HUES48 (cell line): Measurements from ENCODE around the gene LDB3.

Experiments
- H3K27ac ChIP-seq: one replicate; pipeline ENCODE4 v1.7.0; 2013; ENCODE audit warnings: low read depth, low read length, inconsistent platforms
- H3K27me3 ChIP-seq: 2 replicates; pipeline ENCODE4 v1.6.1; 2013; ENCODE audit warnings: mild to moderate bottlenecking, low read length; ENCODE audit not compliant: control insufficient read depth, insufficient read depth
- H3K36me3 ChIP-seq: 2 replicates; pipeline ENCODE4 v1.6.1; 2013; ENCODE audit warnings: low read length; ENCODE audit not compliant: control insufficient read depth, insufficient read depth
- H3K4me1 ChIP-seq: 2 replicates; pipeline ENCODE4 v1.6.1; 2013; ENCODE audit warnings: mild to moderate bottlenecking, low read length; ENCODE audit not compliant: control insufficient read depth, insufficient read depth
- H3K4me3 ChIP-seq: 2 replicates; pipeline ENCODE4 v1.5.1; 2013; ENCODE audit warnings: mild to moderate bottlenecking, low read depth, low read length
- H3K9ac ChIP-seq: 2 replicates; pipeline ENCODE4 v1.6.1; 2013; ENCODE audit warnings: mild to moderate bottlenecking, low read depth, low read length, moderate library complexity
- H3K9me3 ChIP-seq: 2 replicates; pipeline ENCODE4 v1.6.1; 2013; ENCODE audit warnings: low read length; ENCODE audit not compliant: control insufficient read depth, insufficient read depth

LDB3 gene

GRCh38 chr10:86775056-86775869 lies 107.0 kb downstream of the LDB3 start:
- Histone ChIP-seq H3K27ac (peak overlapping the region; percentile 74), H3K36me3 (peaks cover 2% of the 10 kb centered on the region; the same call in 1 of the 2 replicates), H3K4me3 (no peak overlapping the region), H3K27me3 (no peaks in the 10 kb centered on the region), H3K9ac (no peak overlapping the region), H3K4me1 (peaks cover 34% of the 10 kb centered on the region), H3K9me3 (no peaks in the 10 kb centered on the region)

DNA sequence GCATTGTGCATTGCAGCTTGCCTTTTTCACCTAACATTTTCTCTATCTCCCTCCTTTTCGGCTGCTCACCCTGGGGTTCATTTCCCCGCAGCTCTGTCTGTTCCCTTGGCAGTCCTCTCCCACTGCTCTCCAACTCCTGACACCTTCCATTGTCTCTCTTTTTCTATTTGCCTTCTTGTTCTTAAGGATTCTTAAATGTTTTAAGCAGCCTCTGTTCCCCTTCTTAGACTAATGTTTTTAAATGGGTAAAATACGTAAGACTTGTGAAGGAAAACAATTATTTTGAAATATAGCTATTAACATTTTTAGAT lies 107.5 kb downstream of the LDB3 start:
- Histone ChIP-seq H3K27ac (peak overlapping the region; percentile 74), H3K9me3 (no peaks in the 10 kb centered on the region), H3K4me3 (no peak overlapping the region), H3K36me3 (peaks cover 2% of the 10 kb centered on the region; the same call in 1 of the 2 replicates), H3K9ac (no peak overlapping the region), H3K4me1 (peaks cover 28% of the 10 kb centered on the region), H3K27me3 (no peaks in the 10 kb centered on the region)

DNA sequence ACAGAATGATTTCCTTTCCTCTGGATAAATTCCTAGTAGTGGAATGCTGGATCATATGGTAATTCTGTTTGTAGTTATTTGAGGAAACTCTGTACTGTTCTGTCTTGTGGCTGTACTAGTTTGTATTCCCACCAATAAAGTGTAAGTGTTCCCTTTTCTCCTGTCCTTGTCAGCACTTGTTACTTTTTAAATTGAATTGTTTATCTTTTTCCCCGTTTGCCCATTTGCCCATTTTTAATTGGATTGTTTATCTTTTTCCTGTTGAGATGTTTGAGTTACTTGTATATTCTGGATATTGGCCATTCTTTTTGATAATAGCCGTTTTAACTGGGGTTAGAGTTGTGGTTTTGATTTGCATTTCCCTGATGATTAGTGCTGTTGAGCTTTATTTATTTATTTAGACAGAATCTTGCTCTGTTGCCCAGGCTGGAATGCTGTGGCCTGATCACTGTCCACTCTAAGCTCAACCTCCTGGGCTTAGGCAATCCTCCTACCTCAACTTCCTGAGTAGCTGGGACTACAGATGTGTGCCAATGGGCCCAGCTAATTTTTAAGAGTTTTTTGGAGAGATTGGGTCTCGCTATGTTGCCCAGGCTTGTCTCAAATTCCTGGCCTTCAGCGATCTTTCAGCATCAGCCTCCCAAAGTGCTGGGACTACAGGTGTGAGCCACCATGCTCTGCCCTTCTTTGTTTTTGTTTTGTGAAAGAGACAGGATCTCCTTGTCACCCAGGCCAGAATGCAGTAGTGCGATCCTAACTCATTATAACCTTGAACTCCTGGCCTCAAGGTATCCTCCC lies 111.1 kb downstream of the LDB3 start:
- no peaks in the 10 kb centered on the region for H3K27me3 ChIP-seq
- no peak overlapping the region for H3K27ac ChIP-seq
- H3K9ac ChIP-seq: no peak overlapping the region
- peaks cover 28% of the 10 kb centered on the region for H3K4me1 ChIP-seq
- no peak overlapping the region for H3K4me3 ChIP-seq
- no peaks in the 10 kb centered on the region; the same call in 1 of the 2 replicates for H3K36me3 ChIP-seq
- no peaks in the 10 kb centered on the region for H3K9me3 ChIP-seq

DNA sequence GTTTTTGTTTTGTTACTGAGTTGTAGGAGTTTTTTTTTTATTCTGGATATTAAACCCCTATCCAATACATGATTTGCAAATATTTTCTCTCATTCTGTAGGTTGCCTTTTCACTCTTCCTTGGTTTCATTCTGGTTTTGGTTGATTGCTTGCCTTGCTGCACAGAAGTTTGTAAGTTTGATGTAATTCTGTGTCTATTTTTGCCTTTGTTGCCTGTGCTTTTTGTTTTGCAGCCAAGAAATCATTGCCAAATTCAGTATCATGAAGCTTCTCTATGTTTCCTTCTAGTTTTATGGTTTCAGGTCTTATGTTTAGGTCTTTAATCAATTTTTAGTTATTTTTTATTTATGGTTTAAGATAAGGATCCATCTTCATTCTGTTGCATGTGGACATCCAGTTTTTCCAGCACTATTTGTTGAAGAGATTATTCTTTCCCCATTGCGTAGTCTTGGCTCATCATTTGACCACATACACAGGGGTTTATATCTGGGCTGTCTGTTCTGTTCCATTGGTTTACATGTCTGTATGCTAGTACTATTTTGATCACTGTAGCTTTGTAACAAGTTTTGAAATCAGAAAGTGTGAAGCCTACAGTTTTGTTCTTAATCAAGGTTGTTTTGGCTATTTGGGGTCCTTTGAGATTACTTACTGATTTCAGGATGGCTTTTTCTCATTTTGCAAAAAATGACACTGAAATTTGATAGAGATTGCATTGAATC lies 114.5 kb downstream of the LDB3 start:
- Histone ChIP-seq H3K27ac (no peak overlapping the region), H3K9me3 (no peaks in the 10 kb centered on the region), H3K27me3 (no peaks in the 10 kb centered on the region), H3K4me3 (no peak overlapping the region), H3K4me1 (peaks cover 44% of the 10 kb centered on the region), H3K36me3 (no peaks in the 10 kb centered on the region; the same call in 1 of the 2 replicates), H3K9ac (no peak overlapping the region)

DNA sequence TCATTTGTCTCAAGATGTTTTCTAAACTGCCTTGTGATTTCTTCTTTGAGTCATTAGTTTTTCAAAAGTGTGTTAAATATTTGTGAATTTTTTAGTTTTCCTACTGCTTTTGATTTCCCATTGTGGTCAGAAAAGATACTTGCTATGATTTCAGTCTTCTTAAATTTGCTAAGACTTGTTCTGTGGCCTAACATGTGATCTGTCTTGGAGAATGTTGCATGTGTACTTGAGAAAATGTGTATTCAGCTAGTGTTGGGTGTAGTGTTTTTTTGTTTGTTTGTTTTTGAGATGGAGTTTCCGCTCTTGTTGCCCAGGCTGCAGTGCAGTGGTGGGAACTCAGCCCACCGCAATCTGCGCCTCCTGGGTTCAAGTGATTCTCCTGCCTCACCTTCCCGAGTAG lies 116.7 kb downstream of the LDB3 start:
- peaks cover 44% of the 10 kb centered on the region for H3K4me1 ChIP-seq
- H3K4me3 ChIP-seq: no peak overlapping the region
- H3K9me3 ChIP-seq: no peaks in the 10 kb centered on the region
- H3K27ac ChIP-seq: no peak overlapping the region
- H3K9ac ChIP-seq: no peak overlapping the region
- H3K27me3 ChIP-seq: no peaks in the 10 kb centered on the region
- no peaks in the 10 kb centered on the region for H3K36me3 ChIP-seq
